Neutrophil (primary cell): ENCODE measurements around the gene ATP6V1G2.

Source experiments
- H3K27ac ChIP-seq: fragments of 200-600 bp; sonication (generic); 2 replicates; pipeline ENCODE4 v1.5.1; 2016; ENCODE audit warnings: mild to moderate bottlenecking, moderate library complexity
- H3K27me3 ChIP-seq: fragments of 200-600 bp; sonication (generic); 2 replicates; pipeline ENCODE4 v1.6.0; 2016; ENCODE audit warnings: mild to moderate bottlenecking
- H3K36me3 ChIP-seq: fragments of 200-600 bp; sonication (generic); 2 replicates; pipeline ENCODE4 v1.5.1; 2017
- H3K4me1 ChIP-seq, 2 experiments: fragments of 200-600 bp in 1 of 2; sonication (generic) in 1 of 2; 1 replicate in 1 of 2; 2 replicates in 1 of 2; pipeline versions ENCODE4 v1.5.1 to v1.6.1; 2013 to 2016; ENCODE audit warnings: low read depth in 1 of 2, low read length in 1 of 2, mild to moderate bottlenecking in 1 of 2, moderate library complexity in 1 of 2; ENCODE audit not compliant: control insufficient read depth in 1 of 2, insufficient read depth in 1 of 2
- H3K4me3 ChIP-seq, 2 experiments: fragments of 200-600 bp in 1 of 2; sonication (generic) in 1 of 2; 1 replicate in 1 of 2; 2 replicates in 1 of 2; pipeline ENCODE4 v1.5.1; 2013 to 2016; ENCODE audit warnings: low read depth in 1 of 2, low read length in 1 of 2, mild to moderate bottlenecking in 1 of 2, moderate library complexity in 1 of 2
- H3K9me3 ChIP-seq: fragments of 200-600 bp; sonication (generic); 2 replicates; pipeline ENCODE4 v1.5.1; 2016
- TF ChIP-seq, protein P1 (sequence below): fragments of 200-600 bp; sonication (generic); IDR thresholded peaks from 2 replicates; pipeline ENCODE4 v1.5.1; 2016; ENCODE audit warnings: antibody characterized with exemption

ATP6V1G2 gene

GRCh38 chr6:31573239-31574105 lies 27.1 kb upstream of the ATP6V1G2 start:
- Histone ChIP-seq H3K4me3 (no peak overlapping the region), H3K27me3 (no peaks in the 10 kb centered on the region), H3K36me3 (peaks cover 10% of the 10 kb centered on the region), H3K4me1 (peaks cover 37 to 42% of the 10 kb centered on the region in 2 experiments), H3K9me3 (no peaks in the 10 kb centered on the region), H3K27ac (no peak overlapping the region)
- TF ChIP-seq, protein P1, sequence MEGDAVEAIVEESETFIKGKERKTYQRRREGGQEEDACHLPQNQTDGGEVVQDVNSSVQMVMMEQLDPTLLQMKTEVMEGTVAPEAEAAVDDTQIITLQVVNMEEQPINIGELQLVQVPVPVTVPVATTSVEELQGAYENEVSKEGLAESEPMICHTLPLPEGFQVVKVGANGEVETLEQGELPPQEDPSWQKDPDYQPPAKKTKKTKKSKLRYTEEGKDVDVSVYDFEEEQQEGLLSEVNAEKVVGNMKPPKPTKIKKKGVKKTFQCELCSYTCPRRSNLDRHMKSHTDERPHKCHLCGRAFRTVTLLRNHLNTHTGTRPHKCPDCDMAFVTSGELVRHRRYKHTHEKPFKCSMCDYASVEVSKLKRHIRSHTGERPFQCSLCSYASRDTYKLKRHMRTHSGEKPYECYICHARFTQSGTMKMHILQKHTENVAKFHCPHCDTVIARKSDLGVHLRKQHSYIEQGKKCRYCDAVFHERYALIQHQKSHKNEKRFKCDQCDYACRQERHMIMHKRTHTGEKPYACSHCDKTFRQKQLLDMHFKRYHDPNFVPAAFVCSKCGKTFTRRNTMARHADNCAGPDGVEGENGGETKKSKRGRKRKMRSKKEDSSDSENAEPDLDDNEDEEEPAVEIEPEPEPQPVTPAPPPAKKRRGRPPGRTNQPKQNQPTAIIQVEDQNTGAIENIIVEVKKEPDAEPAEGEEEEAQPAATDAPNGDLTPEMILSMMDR: no peak

GRCh38 chr6:31572041-31572911 lies 25.9 kb upstream of the ATP6V1G2 start, which contains the start of gene LTA:
TSS of gene LTA (plus strand) at chr6:31572289. CDS start at chr6:31572743, 454 bp downstream.
- peaks cover 44 to 45% of the 10 kb centered on the region in 2 experiments for H3K4me1 ChIP-seq
- peaks cover 5% of the 10 kb centered on the region for H3K36me3 ChIP-seq
- no peak within 1 kb of the TSS for H3K4me3 ChIP-seq
- no peak within 1 kb of the TSS for H3K27ac ChIP-seq
- no peaks in the 10 kb centered on the region for H3K27me3 ChIP-seq
- no peaks in the 10 kb centered on the region for H3K9me3 ChIP-seq
- TF ChIP-seq, protein P1: no peak

DNA sequence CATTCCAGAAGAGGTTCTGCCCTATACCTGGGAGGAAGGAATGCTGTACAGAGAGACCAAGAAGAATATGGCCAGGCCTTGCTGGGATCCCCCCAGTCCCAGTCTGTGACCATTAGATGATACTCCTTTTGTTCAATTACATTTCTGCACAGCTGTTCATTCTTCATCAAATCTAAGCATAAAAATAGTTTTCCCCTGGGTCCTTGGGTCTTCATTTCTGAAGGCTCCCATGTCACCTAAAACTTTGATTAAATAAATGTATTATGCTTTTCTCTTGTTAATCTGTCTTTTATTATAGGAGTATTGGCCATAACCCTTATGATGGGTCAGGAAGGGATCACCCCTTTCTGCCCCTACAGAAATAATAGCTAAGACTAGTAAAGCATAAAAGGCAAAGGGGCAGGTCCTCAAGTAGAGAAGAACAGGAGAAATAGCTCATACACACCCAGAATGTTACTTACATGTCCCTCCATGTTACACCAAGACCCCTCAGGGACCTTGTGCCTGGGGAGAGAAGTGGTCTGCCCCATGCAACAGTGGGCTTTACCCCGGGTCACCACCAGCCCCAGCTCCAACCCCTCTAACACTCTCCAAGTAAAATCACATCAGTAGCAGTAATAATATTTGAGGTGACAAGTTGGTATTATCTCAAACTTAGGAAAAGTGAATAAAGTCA lies 23.6 kb upstream of the ATP6V1G2 start:
- Histone ChIP-seq H3K4me1 (peaks cover 21 to 22% of the 10 kb centered on the region in 2 experiments), H3K9me3 (no peaks in the 10 kb centered on the region), H3K27me3 (no peaks in the 10 kb centered on the region), H3K36me3 (no peaks in the 10 kb centered on the region), H3K4me3 (no peak overlapping the region), H3K27ac (no peak overlapping the region)
- TF ChIP-seq, protein P1: no peak

- Histone ChIP-seq H3K4me1 (peaks cover 15 to 17% of the 10 kb centered on the region in 2 experiments), H3K27me3 (no peaks in the 10 kb centered on the region), H3K4me3 (peak overlapping the region in 1 of 2 experiments; percentile 4), H3K9me3 (no peaks in the 10 kb centered on the region), H3K27ac (peak overlapping the region; percentile 82), H3K36me3 (no peaks in the 10 kb centered on the region)
- TF ChIP-seq, protein P1: no peak
Measured at GRCh38 chr6:31568537-31568961, 22.1 kb upstream of the ATP6V1G2 start.
